Measurements from ENCODE around the gene SLC32A1. TPM values are rescaled to one million over a fixed set of nuclear protein-coding genes. Genes with fewer than 3 reads are reported as not detected.

Gene SLC32A1
- total and polyA plus RNA-seq, 5 experiments from 2014 or later = not detected

DNA sequence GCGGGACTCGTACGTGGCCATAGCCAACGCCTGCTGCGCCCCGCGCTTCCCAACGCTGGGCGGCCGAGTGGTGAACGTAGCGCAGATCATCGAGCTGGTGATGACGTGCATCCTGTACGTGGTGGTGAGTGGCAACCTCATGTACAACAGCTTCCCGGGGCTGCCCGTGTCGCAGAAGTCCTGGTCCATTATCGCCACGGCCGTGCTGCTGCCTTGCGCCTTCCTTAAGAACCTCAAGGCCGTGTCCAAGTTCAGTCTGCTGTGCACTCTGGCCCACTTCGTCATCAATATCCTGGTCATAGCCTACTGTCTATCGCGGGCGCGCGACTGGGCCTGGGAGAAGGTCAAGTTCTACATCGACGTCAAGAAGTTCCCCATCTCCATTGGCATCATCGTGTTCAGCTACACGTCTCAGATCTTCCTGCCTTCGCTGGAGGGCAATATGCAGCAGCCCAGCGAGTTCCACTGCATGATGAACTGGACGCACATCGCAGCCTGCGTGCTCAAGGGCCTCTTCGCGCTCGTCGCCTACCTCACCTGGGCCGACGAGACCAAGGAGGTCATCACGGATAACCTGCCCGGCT lies 3.4 kb downstream of the SLC32A1 start:
- Mint-ChIP-seq H3K4me1 (peaks cover 44 to 85% (median 74%) of the 10 kb centered on the region in 4 donors), H3K36me3 (peaks cover 0 to 17% (median 2%) of the 10 kb centered on the region in 3 donors), H3K4me3 (peak overlapping the region in 9 of 10 donors; percentile 12 to 80 (median 62)), H3K9me3 (peaks cover 0 to 5% (median 0%) of the 10 kb centered on the region in 9 donors), H3K27ac (peak overlapping the region in 4 of 10 donors; percentile 1 to 78 (median 66)), H3K27me3 (peaks cover 59 to 98% (median 76%) of the 10 kb centered on the region in 5 donors)
- peak in 1 of 2 donors; percentile 24 for ATAC-seq
- DNase-seq = peak in 2 of 10 donors; percentile 17 to 30
- POLR2A ChIA-PET = no interaction called here

DNA sequence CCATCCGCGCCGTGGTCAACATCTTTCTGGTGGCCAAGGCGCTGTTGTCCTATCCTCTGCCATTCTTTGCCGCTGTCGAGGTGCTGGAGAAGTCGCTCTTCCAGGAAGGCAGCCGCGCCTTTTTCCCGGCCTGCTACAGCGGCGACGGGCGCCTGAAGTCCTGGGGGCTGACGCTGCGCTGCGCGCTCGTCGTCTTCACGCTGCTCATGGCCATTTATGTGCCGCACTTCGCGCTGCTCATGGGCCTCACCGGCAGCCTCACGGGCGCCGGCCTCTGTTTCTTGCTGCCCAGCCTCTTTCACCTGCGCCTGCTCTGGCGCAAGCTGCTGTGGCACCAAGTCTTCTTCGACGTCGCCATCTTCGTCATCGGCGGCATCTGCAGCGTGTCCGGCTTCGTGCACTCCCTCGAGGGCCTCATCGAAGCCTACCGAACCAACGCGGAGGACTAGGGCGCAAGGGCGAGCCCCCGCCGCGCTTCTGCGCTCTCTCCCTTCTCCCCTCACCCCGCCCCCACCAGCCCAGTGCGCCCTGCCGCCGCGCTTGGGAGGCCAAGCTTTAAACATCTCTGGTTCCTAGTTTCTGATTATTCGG lies 4.0 kb downstream of the SLC32A1 start:
- ATAC-seq (no peak), DNase-seq (no peak)
- Mint-ChIP-seq H3K9me3 (peaks cover 0 to 5% (median 0%) of the 10 kb centered on the region in 9 donors), H3K27me3 (peaks cover 58 to 98% (median 75%) of the 10 kb centered on the region in 5 donors), H3K27ac (peak overlapping the region in 1 of 10 donors; percentile 66), H3K36me3 (peaks cover 0 to 17% (median 2%) of the 10 kb centered on the region in 3 donors), H3K4me3 (peak overlapping the region in 8 of 10 donors; percentile 6 to 84 (median 58)), H3K4me1 (peaks cover 44 to 80% (median 70%) of the 10 kb centered on the region in 4 donors)
- POLR2A ChIA-PET = no interaction called here

DNA sequence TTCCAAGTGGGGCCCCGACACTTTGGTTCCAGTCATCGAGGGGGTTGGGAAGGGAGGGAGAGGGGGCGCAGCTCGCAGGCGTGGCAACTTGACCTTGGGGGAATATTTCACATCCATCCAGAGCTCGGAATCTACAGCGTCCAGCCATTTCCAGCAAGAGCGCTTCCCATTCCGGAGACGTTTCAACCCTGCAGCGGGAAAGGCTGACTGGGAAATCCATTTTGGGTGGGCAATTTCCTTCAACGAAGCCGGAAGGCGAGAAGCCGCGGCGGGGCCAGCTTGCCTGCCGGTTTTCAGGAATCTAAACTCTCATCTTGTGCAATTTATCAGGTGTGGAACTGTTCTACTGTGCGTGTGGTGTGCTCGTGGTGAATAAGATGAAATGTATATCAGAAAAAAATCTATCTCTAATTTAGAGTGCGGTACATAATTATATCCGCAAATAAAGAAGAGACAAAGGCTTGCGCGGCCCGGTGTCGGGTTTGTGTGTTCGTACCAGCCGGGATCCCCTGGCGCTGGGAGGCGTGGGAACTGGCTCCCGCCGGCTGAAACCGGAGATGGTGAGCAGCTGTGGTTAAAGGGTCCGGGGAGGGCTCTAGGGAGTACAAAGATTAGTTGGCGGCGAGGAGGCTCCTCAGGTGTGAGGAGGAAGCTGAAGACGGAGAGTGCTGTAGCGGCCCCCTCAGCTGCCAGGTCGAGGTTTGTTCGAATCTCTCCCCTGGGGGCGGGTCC lies 4.8 kb downstream of the SLC32A1 start:
- Mint-ChIP-seq H3K9me3 (peaks cover 0 to 5% (median 0%) of the 10 kb centered on the region in 9 donors), H3K4me1 (peaks cover 44 to 76% (median 66%) of the 10 kb centered on the region in 4 donors), H3K27ac (peak overlapping the region in 6 of 10 donors; percentile 6 to 92 (median 54)), H3K27me3 (peaks cover 63 to 100% (median 78%) of the 10 kb centered on the region in 5 donors), H3K4me3 (peak overlapping the region; percentile 18 to 85 (median 74)), H3K36me3 (peaks cover 0 to 17% (median 2%) of the 10 kb centered on the region in 3 donors)
- POLR2A ChIA-PET = interaction anchor here (0.6 kb wide), 1 partner anchor 11 kb away, joined by 4 read pairs; no protein-coding TSS in a partner anchor
- DNase-seq (peak in 2 of 10 donors; percentile 12 to 58), ATAC-seq (no peak)

DNA sequence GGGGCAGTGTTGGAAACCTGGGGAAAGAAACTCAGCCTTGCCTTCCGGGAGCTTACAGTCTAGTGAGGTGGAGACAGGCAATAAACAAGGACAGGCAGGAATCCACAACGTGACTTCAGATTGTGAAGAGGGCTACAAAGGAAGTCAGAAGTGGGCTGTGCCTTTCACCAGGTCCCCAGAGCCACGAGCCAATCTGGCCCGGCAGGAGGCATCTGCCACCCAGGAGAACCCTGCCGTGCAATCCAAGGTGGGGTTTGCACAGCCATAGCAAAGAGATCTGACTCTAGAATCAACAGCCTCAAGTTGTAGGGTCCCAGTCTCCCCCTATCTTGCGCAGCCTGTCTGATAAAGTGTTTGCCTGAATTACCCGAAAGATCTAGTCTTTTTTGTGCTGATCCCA lies 5.5 kb downstream of the SLC32A1 start:
- H3K9me3 Mint-ChIP-seq = peaks cover 0 to 5% (median 0%) of the 10 kb centered on the region in 9 donors
- POLR2A ChIA-PET = interaction anchor here (0.6 kb wide), 1 partner anchor 10 kb away, joined by 4 read pairs; no protein-coding TSS in a partner anchor
- ATAC-seq = no peak
- peaks cover 44 to 69% (median 62%) of the 10 kb centered on the region in 4 donors for H3K4me1 Mint-ChIP-seq
- peak overlapping the region in 4 of 10 donors; percentile 18 to 92 (median 54) for H3K27ac Mint-ChIP-seq
- peak overlapping the region in 9 of 10 donors; percentile 48 to 85 (median 81) for H3K4me3 Mint-ChIP-seq
- DNase-seq = peak in 2 of 10 donors; percentile 11 to 13
- peaks cover 0 to 17% (median 2%) of the 10 kb centered on the region in 3 donors for H3K36me3 Mint-ChIP-seq
- peaks cover 68 to 100% (median 83%) of the 10 kb centered on the region in 5 donors for H3K27me3 Mint-ChIP-seq

DNA sequence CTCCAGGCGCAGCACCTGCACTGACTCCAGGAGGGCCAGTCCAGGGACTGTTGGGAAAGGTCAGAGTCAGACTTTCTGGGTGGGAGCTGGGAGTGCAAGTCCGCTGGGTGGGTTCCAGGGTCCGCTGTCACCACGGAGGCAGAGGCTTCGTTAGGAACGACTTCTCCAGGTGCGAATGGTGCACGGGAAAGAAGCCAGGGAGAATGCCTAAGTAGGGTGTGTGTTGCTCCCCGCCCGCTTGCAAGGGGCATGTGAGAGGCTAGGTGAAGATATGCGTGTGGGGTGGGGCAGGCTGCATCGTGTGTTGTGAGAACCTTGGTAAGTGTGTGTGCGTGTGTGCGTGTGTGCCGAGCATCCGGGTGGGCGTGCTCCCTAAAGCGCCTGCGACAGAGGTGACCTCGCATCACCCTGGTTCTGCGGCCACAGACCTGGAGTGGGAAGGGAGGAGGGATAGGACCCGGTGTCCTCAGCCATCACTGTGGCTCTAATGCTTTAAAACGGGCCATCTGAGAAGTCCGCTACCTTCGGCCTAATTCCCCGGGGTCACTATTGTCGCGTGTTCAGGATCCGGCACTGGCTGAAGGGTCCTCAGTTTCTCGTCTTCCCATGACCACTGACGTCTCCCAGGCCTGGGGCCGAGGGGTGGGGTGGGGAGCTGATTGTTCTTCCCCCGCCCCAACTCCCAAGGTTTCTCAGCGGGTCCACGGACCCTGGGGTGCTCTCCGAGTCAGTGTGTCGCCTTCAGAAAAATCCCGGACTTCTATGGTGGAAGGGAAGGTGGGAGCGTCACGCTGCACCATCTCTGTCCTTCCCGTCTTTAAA lies 6.1 kb downstream of the SLC32A1 start:
- H3K9me3 Mint-ChIP-seq = peaks cover 0 to 5% (median 0%) of the 10 kb centered on the region in 9 donors
- H3K27ac Mint-ChIP-seq = peak overlapping the region in 7 of 10 donors; percentile 18 to 80 (median 69)
- H3K4me3 Mint-ChIP-seq = peak overlapping the region; percentile 70 to 85 (median 80)
- peak in 1 of 2 donors; percentile 24 for ATAC-seq
- peaks cover 69 to 100% (median 85%) of the 10 kb centered on the region in 5 donors for H3K27me3 Mint-ChIP-seq
- H3K36me3 Mint-ChIP-seq = peaks cover 0 to 17% (median 2%) of the 10 kb centered on the region in 3 donors
- POLR2A ChIA-PET = interaction anchor here (1.1 kb wide), 1 partner anchor 18 kb away, joined by 3 read pairs; the partner anchor contains the start of gene ACTR5
- H3K4me1 Mint-ChIP-seq = peaks cover 41 to 63% (median 57%) of the 10 kb centered on the region in 4 donors
- DNase-seq = peak in 5 of 10 donors; percentile 23 to 70 (median 42)

DNA sequence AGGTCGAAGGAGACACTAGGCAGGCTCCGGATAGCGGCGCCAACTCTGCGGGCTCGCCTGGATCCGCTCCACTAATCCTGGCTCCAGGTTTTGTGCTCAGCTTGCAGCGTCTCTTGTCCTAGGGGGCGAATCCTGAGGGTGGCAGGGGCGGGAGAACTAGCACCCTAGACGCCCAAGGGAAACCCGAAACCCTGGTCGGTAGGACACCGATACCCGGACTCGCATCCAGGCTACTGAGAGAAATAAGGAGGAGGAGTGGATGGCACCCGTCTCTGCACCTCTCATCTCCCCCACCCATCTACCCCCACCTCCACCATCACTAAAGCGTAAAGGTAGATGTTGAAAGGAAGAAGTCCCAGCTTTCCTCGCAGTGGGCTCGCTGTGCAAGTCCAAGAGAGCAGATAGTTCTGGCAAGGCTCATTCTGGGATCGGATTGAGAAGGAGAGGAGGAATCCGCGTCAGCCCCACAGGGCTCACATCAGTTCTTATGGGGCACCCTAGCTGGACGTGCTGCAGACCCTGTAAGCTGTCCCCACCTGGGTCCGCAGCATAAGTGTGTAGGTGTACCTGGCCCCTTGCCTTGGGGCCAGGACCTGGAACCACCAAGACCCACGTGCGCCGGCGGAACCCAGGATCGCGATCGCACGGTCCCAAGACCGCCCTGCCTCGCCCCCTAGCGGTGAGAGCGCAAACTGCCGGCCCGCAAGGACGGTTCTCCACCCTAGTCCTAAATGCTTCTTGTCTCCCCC lies 6.9 kb downstream of the SLC32A1 start:
- H3K27me3 Mint-ChIP-seq = peaks cover 71 to 100% (median 86%) of the 10 kb centered on the region in 5 donors
- peak overlapping the region; percentile 70 to 85 (median 80) for H3K4me3 Mint-ChIP-seq

DNA sequence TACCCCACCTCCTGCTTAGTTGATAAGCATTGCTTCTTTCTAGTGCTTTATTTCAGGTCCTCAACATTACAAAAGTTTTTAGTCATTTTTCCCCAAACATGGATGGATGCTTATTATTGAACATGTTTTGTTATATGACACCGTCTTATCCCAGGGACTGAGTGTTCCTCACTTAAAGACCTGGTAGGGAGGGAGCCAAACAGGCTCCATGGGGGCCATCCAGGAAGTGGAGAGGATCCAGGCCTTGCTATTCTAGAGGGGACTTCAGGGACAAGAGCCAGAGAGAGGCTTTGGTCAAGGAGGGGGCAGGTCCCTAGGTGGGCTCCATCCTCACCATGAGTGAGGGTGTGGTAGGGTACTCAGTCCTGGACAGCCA lies 7.4 kb downstream of the SLC32A1 start:
- H3K27ac Mint-ChIP-seq = no peak overlapping the region
- peaks cover 0 to 5% (median 0%) of the 10 kb centered on the region in 9 donors for H3K9me3 Mint-ChIP-seq
- peak overlapping the region in 9 of 10 donors; percentile 14 to 85 (median 79) for H3K4me3 Mint-ChIP-seq
- POLR2A ChIA-PET = interaction anchor here (1.1 kb wide), 1 partner anchor 17 kb away, joined by 3 read pairs; the partner anchor contains the start of gene ACTR5
- H3K36me3 Mint-ChIP-seq = peaks cover 0 to 14% (median 2%) of the 10 kb centered on the region in 3 donors
- DNase-seq (peak in 1 of 10 donors; percentile 43), ATAC-seq (no peak)
- H3K4me1 Mint-ChIP-seq = peaks cover 30 to 50% (median 47%) of the 10 kb centered on the region in 4 donors
- peaks cover 68 to 100% (median 84%) of the 10 kb centered on the region in 5 donors for H3K27me3 Mint-ChIP-seq

More for the DNA sequence above, 6.9 kb downstream of the SLC32A1 start:
- Mint-ChIP-seq H3K4me1 (peaks cover 34 to 55% (median 50%) of the 10 kb centered on the region in 4 donors), H3K27ac (peak overlapping the region in 6 of 10 donors; percentile 18 to 80 (median 69)), H3K36me3 (peaks cover 0 to 15% (median 2%) of the 10 kb centered on the region in 3 donors), H3K9me3 (peaks cover 0 to 5% (median 0%) of the 10 kb centered on the region in 9 donors)
- DNase-seq = peak; percentile 51 to 84 (median 74)
- ATAC-seq = peak; percentile 78 to 82
- POLR2A ChIA-PET = interaction anchor here (1.1 kb wide), 1 partner anchor 17 kb away, joined by 3 read pairs; the partner anchor contains the start of gene ACTR5

DNA sequence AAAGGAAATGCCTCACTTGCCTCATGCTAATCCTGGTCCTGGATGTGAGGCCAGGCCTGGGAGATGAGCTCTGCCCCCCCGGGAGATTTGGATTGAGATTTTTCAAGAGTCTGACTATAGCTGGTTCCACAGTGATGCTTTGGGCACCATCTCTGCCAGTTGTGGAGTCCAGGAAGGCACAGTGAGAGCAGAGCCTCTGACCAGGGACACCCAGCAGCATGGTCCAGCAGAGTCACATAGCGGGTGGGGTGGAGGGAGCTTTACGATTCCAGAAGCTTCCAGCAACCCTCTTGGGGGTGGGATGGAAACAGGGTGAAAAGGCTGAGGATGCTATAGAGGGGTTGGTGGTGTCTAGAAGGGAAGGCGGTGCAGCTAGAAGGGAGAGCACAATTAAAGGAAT lies 8.7 kb downstream of the SLC32A1 start:
- Mint-ChIP-seq H3K27me3 (peaks cover 64 to 95% (median 81%) of the 10 kb centered on the region in 5 donors), H3K27ac (no peak overlapping the region), H3K9me3 (peaks cover 0 to 5% (median 0%) of the 10 kb centered on the region in 9 donors), H3K36me3 (peaks cover 0 to 6% (median 2%) of the 10 kb centered on the region in 3 donors), H3K4me3 (no peak overlapping the region), H3K4me1 (peaks cover 21 to 37% (median 34%) of the 10 kb centered on the region in 4 donors)
- POLR2A ChIA-PET = no interaction called here
- DNase-seq = peak in 1 of 10 donors; percentile 38
- no peak for ATAC-seq

DNA sequence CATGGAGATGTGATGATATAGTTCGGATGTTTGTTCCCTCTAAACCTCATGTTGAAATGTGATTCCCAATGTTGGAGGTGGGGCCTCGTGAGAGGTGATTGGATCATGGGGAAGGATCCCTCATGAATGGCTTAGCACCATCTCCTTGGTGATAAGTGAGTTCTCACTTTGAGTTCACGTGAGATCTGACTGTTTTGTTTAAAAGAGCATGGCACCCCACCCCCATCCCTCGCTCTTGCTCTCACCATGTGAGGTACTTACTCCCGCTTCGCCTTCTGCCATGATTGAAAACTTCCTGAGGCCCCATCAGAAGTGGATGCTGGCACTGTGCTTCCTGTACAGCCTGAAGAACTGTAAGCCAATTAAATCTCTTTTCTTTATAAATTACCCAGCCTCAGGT lies 10.9 kb downstream of the SLC32A1 start:
- no peak overlapping the region for H3K27ac Mint-ChIP-seq

DNA sequence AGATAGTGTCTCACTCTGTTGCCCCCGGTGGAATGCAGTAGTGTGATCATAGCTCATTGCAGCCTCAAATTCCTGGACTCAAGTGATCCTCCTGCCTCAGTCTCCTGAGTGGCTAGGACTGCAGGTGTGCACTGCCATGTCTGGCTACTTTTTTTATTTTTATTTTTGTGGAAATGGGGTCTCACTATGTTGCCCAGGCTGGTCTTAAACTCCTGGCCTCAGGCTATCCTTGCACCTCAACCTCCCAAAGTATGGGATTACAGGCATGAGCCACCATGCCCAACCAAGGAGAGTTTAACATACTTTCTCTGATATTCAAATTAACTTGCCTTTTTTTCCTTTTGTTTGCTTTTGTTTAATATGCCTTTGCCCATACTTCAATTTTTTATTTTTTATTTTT lies 13.6 kb downstream of the SLC32A1 start:
- POLR2A ChIA-PET = no interaction called here
- no peak overlapping the region for H3K27ac Mint-ChIP-seq
- peaks cover 58 to 87% (median 74%) of the 10 kb centered on the region in 5 donors for H3K27me3 Mint-ChIP-seq
- H3K9me3 Mint-ChIP-seq = no peaks in the 10 kb centered on the region
- ATAC-seq = no peak
- H3K4me3 Mint-ChIP-seq = no peak overlapping the region
- no peaks in the 10 kb centered on the region for H3K4me1 Mint-ChIP-seq
- H3K36me3 Mint-ChIP-seq = no peaks in the 10 kb centered on the region
- peak in 1 of 10 donors; percentile 11 for DNase-seq

More for the DNA sequence above, 10.9 kb downstream of the SLC32A1 start:
- peaks cover 10 to 19% (median 16%) of the 10 kb centered on the region in 4 donors for H3K4me1 Mint-ChIP-seq
- peaks cover 0 to under 1% (median 0%) of the 10 kb centered on the region in 3 donors for H3K36me3 Mint-ChIP-seq
- no peak for DNase-seq
- H3K27me3 Mint-ChIP-seq = peaks cover 51 to 87% (median 69%) of the 10 kb centered on the region in 5 donors
- no peak overlapping the region for H3K4me3 Mint-ChIP-seq
- POLR2A ChIA-PET = no interaction called here
- no peak for ATAC-seq
- peaks cover 0 to 2% (median 0%) of the 10 kb centered on the region in 9 donors for H3K9me3 Mint-ChIP-seq
